Activated naive CD8-positive, alpha-beta T cell (primary cell): ENCODE results near the gene MAGI2.

Source experiments
- H3K27ac Mint-ChIP-seq: one replicate; pipeline ENCODE4 v1.8.0; 2021; ENCODE audit warnings: mixed read lengths
- H3K27me3 Mint-ChIP-seq: one replicate; pipeline ENCODE4 v1.8.0; 2021; ENCODE audit warnings: mixed read lengths
- H3K36me3 Mint-ChIP-seq: one replicate; pipeline ENCODE4 v1.8.0; 2021; ENCODE audit warnings: mixed read lengths
- H3K4me1 Mint-ChIP-seq: one replicate; pipeline ENCODE4 v1.8.0; 2021; ENCODE audit warnings: low read depth, mixed read lengths
- H3K4me3 Mint-ChIP-seq: one replicate; pipeline ENCODE4 v1.8.0; 2021; ENCODE audit warnings: mild to moderate bottlenecking, mixed read lengths
- H3K9me3 Mint-ChIP-seq: one replicate; pipeline ENCODE4 v1.8.0; 2021; ENCODE audit warnings: low read depth, mixed read lengths

MAGI2 gene

DNA sequence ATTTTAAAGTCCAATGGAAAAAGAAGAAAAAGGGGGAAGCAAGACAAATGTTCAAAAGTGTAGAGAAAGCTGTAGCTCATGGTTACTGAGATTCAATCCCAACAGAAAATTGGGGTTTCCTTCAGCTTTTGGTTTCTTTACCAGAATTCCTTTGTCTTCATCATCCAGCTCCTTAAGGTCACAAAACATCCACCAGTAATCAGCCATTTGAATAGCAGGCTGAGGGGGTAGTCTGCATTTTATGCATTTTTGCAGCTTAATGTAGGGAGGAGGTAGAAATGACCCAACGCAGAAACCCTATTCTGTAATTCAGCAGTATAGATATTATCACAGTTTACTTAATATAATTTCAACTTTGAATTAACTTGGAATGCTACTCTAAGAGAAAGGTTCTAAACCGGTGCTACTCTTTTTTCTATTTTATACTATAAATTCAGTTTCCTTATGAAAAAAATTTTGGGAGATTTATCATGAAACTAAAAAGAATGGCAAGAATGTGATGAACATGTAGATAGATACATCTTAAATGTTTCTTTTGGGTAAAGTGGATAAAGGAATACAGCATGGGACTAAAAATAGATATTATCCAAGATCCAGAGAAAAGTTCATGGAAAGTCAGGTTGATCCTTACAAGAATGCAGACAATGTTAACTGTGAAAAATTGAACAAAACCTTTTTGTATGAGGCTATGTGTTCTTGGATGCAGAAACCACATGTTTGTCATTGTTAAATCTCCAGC is 1058.0 kb downstream of the MAGI2 start:
- Mint-ChIP-seq H3K4me1 (no peaks in the 10 kb centered on the region), H3K27ac (no peak overlapping the region), H3K9me3 (no peaks in the 10 kb centered on the region), H3K4me3 (no peak overlapping the region), H3K36me3 (no peaks in the 10 kb centered on the region), H3K27me3 (peaks cover 1% of the 10 kb centered on the region)

DNA sequence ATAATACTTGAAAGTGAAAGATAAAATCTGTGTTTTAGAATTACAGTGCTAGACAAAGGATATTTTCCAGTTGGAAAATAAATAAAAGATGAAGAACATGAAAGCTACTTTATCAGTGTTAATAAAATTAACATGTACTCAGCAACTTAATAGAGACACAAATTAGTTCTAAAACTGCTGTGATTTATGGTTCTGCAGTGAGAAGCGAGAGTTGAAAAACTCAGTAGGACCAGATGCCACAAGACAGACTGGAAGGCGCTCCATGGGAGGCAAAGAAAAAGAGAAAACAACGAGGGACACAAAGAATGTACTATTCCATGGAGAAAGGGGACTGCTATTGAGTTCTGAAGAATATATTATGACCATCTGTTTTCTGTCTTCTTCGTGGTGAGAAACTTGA is 1064.4 kb downstream of the MAGI2 start:
- no peaks in the 10 kb centered on the region for H3K27me3 Mint-ChIP-seq
- H3K9me3 Mint-ChIP-seq = no peaks in the 10 kb centered on the region
- no peaks in the 10 kb centered on the region for H3K36me3 Mint-ChIP-seq
- no peaks in the 10 kb centered on the region for H3K4me1 Mint-ChIP-seq
- no peak overlapping the region for H3K27ac Mint-ChIP-seq
- no peak overlapping the region for H3K4me3 Mint-ChIP-seq

DNA sequence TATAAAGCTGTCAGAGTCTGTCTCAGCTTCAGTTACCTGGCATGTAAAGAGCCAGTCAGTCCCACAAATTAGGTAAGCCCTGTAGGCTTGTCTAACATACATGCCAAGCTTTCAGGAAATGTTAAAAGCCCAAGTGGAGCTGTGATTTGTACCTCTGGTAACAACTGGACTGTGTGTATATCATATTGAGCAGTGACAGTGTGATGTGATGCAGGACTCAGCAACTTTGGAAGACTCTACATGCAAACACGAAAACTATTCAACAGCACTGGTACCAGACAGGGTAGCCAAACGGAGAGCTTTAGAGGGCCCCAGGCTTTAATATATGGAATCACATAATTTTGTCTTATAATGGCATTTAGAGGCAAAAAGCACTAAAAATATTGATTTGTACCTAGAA is 1066.9 kb downstream of the MAGI2 start:
- H3K4me3 Mint-ChIP-seq = no peak overlapping the region
- H3K4me1 Mint-ChIP-seq = no peaks in the 10 kb centered on the region
- H3K27me3 Mint-ChIP-seq = no peaks in the 10 kb centered on the region
- no peak overlapping the region for H3K27ac Mint-ChIP-seq
- H3K9me3 Mint-ChIP-seq = no peaks in the 10 kb centered on the region
- no peaks in the 10 kb centered on the region for H3K36me3 Mint-ChIP-seq

DNA sequence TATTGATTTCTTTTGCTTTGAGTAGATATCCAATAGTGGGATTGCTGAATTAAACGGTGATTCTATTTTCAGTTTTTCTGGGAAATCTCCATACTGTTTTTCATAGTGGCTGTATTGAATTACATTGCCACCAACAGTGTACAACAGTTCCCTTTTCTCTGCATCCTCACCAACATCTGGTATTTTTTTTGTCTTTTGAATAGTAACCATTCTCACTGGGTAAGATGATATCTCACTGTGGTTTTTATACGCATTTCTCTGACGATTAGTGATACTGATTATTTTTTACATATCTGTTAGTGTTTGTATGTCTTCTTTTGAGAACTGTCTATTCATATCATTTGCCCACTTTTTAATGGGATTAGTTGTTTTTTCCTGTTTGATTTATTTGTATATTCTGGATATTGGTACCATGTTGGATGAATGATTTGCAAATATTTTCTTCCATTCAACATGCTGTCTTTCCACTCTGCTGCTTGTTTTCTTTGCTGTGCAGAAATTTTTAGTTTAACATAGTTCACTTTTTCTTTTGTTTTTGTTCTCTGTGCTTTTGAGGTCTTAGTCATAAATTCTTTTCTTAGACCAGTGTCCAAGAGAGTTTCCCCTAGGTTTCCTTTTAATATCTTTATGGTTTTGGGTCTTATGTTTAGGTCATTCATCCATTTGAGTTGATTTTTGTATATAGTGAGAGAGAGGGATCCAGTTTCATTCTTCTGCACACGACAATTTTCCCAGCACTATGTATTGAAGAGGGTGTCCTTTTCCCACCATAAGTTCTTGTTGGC is 1070.2 kb downstream of the MAGI2 start:
- no peaks in the 10 kb centered on the region for H3K9me3 Mint-ChIP-seq
- H3K27ac Mint-ChIP-seq = no peak overlapping the region
- no peaks in the 10 kb centered on the region for H3K27me3 Mint-ChIP-seq
- no peak overlapping the region for H3K4me3 Mint-ChIP-seq
- no peaks in the 10 kb centered on the region for H3K36me3 Mint-ChIP-seq
- H3K4me1 Mint-ChIP-seq = no peaks in the 10 kb centered on the region

DNA sequence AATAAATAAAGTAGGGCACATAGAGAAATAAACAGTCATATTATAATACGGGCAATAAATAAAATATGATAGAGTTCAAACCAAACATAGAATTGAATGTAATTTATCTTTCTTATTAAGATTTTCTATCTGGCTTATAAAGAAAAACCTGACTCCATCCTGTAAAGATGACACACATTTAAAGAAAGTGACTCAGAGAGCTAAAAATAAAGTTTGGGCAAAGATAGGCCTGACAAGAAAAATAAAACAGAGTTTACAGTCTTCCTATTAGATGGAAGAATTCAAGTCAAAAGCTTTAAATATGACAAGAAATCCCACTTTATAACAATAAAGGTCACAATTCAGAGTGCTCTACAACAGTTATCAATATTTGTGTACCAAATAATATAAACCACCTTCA is 1074.3 kb downstream of the MAGI2 start:
- no peak overlapping the region for H3K4me3 Mint-ChIP-seq
- no peaks in the 10 kb centered on the region for H3K4me1 Mint-ChIP-seq
- no peak overlapping the region for H3K27ac Mint-ChIP-seq
- no peaks in the 10 kb centered on the region for H3K9me3 Mint-ChIP-seq
- no peaks in the 10 kb centered on the region for H3K36me3 Mint-ChIP-seq
- no peaks in the 10 kb centered on the region for H3K27me3 Mint-ChIP-seq

DNA sequence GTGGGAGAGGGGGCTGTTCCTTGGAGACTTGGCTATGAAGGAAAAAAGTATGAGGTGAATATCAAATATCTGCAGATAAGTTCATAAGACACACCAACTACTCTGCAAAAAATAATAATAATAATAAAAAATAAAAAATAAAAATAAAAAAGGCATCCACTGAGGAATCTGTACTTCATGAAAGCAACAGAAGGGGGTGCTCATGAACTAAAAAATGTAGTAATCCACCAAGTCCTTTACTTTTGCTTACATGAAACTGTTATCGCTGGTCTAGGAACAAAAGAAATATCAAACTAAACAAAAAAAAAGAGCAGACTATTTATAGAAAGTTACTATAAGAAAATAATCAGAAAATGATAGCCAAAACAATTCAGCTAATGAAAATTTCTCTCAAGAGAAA is 1075.9 kb downstream of the MAGI2 start:
- Mint-ChIP-seq H3K4me1 (no peaks in the 10 kb centered on the region), H3K4me3 (no peak overlapping the region), H3K27ac (no peak overlapping the region), H3K27me3 (no peaks in the 10 kb centered on the region), H3K9me3 (no peaks in the 10 kb centered on the region), H3K36me3 (no peaks in the 10 kb centered on the region)

DNA sequence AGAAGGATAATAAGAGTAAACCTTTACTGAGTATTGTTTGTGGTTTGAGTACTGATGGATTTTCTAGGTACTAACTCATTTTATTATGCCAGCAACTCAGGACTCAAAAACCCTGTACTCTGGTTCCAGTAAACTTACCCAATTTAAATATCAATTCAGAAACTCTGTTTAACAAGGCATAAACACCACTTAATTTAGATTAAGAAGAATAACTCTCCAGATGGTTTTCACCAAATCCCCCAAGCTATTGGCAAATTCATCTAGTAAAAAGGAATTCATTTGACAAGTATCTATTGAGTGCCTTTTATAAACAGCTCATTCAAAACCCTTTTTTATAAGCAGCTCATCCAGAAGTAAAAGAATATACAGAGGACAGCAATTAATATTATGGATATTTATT is 1082.5 kb downstream of the MAGI2 start:
- Mint-ChIP-seq H3K9me3 (no peaks in the 10 kb centered on the region), H3K27me3 (no peaks in the 10 kb centered on the region), H3K36me3 (no peaks in the 10 kb centered on the region)

DNA sequence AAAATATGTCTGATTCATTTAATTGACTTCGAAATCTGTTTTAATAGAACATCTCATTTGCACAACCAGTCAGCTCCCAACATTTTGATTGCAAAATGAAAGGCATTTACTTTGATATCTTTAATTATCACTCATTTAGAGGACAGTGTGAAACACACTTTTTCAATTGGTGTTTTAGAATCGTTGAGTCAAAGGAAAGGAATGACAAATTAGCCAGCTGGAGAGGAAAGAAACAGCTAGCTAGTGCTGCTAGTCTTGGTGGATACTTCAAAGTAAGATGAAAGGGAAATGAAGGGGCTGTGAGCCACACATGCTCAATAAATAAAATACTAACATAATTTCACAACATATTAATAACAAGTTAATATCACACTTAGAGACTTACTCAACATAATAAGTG is 1084.7 kb downstream of the MAGI2 start:
- no peak overlapping the region for H3K4me3 Mint-ChIP-seq
- H3K27ac Mint-ChIP-seq = no peak overlapping the region
- no peaks in the 10 kb centered on the region for H3K4me1 Mint-ChIP-seq
- no peaks in the 10 kb centered on the region for H3K27me3 Mint-ChIP-seq
- H3K9me3 Mint-ChIP-seq = no peaks in the 10 kb centered on the region
- H3K36me3 Mint-ChIP-seq = no peaks in the 10 kb centered on the region

More for the DNA sequence above, 1082.5 kb downstream of the MAGI2 start:
- H3K4me1 Mint-ChIP-seq = no peaks in the 10 kb centered on the region
- no peak overlapping the region for H3K4me3 Mint-ChIP-seq
- no peak overlapping the region for H3K27ac Mint-ChIP-seq

DNA sequence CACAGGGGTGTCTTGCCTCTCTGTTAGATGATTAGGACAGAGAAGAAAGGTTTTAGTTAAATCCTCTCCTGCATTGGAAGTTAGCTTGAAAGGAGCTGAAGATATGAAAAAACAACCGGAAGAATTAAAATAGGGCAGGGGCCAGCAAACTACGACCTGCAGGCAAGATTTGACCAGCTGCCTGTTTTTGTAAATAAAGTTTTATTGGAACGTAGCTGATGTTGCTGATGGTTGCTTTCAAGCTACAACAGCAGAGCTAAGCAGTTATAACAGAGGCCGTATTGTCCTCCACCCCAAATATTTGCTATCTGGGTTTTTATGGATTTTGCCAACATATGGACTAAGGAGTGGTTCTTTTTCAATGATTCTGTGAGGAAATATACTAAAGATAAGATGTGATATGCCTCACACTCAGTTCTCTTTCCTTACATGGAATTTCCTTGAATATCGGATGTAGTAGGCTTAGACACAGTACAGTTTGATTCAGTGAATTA is 1086.1 kb downstream of the MAGI2 start:
- Mint-ChIP-seq H3K27ac (no peak overlapping the region), H3K27me3 (no peaks in the 10 kb centered on the region), H3K4me1 (no peaks in the 10 kb centered on the region), H3K4me3 (no peak overlapping the region), H3K36me3 (no peaks in the 10 kb centered on the region), H3K9me3 (no peaks in the 10 kb centered on the region)

DNA sequence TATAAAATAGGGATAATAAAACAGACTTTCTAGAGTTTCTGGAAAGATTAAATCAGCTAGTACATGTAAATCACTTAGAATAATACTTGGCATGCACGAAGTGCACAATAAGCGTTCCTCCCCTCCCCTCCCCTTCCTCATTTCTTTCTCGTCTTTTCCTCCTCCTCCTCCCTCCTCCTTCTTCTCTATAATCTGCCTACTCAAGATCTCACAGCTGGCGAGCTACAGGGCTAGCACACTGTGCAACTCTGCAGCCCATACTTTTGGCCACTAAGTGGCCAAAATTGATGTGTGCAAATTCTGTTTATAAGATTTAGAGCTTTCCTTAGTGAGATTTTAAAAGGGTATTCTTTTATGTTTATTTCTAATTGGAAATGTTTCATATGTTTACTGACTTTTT is 1089.6 kb downstream of the MAGI2 start:
- Mint-ChIP-seq H3K9me3 (no peaks in the 10 kb centered on the region), H3K36me3 (no peaks in the 10 kb centered on the region), H3K27me3 (no peaks in the 10 kb centered on the region), H3K4me1 (no peaks in the 10 kb centered on the region), H3K27ac (no peak overlapping the region), H3K4me3 (no peak overlapping the region)

DNA sequence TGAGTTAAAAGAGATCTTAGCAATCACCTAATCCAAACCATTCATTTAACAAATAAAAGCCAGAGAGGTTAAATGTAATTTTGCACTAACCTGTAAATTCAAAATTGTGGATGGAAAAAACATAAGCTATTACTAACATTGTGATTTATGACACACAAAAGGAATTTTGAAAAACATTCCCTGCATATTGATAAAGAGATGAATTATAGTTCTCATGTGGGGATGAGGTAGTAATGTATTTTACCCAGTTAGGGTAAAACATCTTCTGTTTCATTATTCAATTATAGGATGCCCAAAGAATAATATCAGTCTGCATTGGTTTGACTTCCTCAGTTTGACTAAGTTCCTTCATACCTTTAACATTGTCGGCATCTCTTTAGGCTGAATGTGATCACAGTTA is 1093.6 kb downstream of the MAGI2 start:
- H3K27me3 Mint-ChIP-seq = no peaks in the 10 kb centered on the region

DNA sequence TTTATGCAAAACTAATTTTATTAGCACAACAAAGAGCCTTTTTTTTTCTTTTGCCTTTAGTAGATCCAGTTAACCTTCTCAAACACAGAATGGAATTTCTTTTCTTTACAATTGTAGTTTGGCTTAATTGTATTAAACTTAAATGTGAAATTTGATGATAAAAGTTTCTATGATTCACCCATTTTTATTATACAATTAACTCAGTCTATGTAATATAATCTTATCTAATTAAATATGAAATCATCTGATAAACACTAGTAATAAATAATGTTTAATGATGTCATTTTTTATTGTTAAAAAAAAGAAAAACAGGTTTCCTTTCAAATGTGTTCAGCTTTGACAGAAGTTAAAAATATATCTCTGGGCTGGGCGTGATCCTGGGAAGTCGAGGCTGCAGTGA is 1095.8 kb downstream of the MAGI2 start:
- Mint-ChIP-seq H3K27ac (no peak overlapping the region), H3K27me3 (no peaks in the 10 kb centered on the region), H3K36me3 (no peaks in the 10 kb centered on the region), H3K9me3 (peaks cover 4% of the 10 kb centered on the region), H3K4me1 (no peaks in the 10 kb centered on the region), H3K4me3 (no peak overlapping the region)

More for the DNA sequence above, 1093.6 kb downstream of the MAGI2 start:
- Mint-ChIP-seq H3K4me3 (no peak overlapping the region), H3K4me1 (no peaks in the 10 kb centered on the region), H3K36me3 (no peaks in the 10 kb centered on the region), H3K9me3 (no peaks in the 10 kb centered on the region), H3K27ac (no peak overlapping the region)

DNA sequence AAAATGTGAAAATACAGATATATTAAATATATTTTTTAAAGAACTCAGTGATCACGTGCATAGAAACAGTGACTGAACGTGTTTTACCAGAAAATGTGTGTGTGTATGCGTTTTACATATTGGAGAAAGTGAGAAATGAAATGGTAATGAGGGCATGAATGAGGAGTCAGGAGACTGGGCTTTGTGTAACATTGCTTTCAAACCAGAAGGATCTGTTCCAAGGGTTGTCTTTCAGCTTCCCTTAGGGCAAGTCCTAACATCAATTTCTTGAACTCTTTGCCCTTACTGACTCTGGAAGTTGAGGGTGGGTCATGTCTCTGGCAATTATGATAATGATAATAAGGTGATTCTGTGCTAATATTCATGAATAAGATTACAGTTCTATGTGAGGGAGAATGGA is 1097.6 kb downstream of the MAGI2 start:
- H3K36me3 Mint-ChIP-seq = no peaks in the 10 kb centered on the region
- H3K27me3 Mint-ChIP-seq = no peaks in the 10 kb centered on the region
- H3K4me3 Mint-ChIP-seq = no peak overlapping the region
- H3K4me1 Mint-ChIP-seq = no peaks in the 10 kb centered on the region
- peaks cover 4% of the 10 kb centered on the region for H3K9me3 Mint-ChIP-seq
- H3K27ac Mint-ChIP-seq = no peak overlapping the region

DNA sequence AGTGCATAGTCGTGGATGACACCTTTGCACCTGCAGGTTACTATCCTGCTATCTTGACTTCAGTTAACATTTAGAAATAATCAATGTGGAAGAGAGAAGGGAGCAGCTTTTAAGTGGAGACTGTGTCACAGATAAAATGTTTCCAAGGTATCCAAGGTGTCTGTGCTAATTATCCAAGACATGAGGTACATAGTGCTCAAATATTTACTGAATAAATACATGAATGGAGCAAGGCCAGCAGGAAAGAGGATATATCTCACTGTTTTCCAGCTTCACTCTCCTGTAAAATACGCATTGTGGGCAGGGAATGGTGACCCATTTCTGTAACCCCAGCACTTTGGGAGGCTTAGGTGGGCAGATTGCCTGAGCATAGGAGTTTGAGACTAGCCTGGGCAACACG is 1102.5 kb downstream of the MAGI2 start:
- H3K4me1 Mint-ChIP-seq = no peaks in the 10 kb centered on the region
- H3K9me3 Mint-ChIP-seq = peaks cover 4% of the 10 kb centered on the region
- H3K4me3 Mint-ChIP-seq = no peak overlapping the region
- peaks cover 2% of the 10 kb centered on the region for H3K27me3 Mint-ChIP-seq
- H3K36me3 Mint-ChIP-seq = no peaks in the 10 kb centered on the region
- no peak overlapping the region for H3K27ac Mint-ChIP-seq

DNA sequence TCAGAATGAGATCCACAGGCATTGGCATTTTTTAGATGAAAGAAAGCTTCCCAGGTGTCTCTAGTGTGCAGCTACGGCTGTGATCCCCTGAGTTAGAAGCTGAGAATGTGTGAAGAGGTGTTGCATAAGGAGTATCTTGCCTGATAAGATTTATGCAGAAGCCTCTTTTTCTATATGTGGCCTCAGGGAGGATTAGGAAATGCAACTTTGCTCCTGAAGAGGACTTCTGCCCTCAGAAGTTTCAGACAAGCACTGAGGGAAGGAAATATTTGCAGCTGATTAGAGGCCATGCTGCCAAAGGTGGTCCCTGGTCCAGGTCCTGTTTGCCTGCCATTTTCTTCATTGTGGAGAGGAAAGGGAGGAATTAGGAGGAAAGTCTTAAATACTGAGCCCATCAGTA is 1103.1 kb downstream of the MAGI2 start:
- H3K4me1 Mint-ChIP-seq = no peaks in the 10 kb centered on the region
- peaks cover 2% of the 10 kb centered on the region for H3K27me3 Mint-ChIP-seq
- no peak overlapping the region for H3K4me3 Mint-ChIP-seq
- H3K9me3 Mint-ChIP-seq = peaks cover 4% of the 10 kb centered on the region
- no peaks in the 10 kb centered on the region for H3K36me3 Mint-ChIP-seq
- H3K27ac Mint-ChIP-seq = no peak overlapping the region
